GM19025 (cell line): ENCODE measurements around the gene CCDC68.
"Not testable (repeated sequence)": the region's sequence is repeated elsewhere in the genome, so short reads cannot be mapped to it uniquely, and the experiment has no call there.

Experiments
- ATAC-seq: cut with Tn5 transposase; IDR thresholded peaks from one replicate; pipeline ENCODE4 v1.9.1; 2021; ENCODE audit warnings: mild to moderate bottlenecking, low read depth, moderate library complexity; ENCODE audit not compliant: unreplicated experiment

CCDC68 gene, protein sequence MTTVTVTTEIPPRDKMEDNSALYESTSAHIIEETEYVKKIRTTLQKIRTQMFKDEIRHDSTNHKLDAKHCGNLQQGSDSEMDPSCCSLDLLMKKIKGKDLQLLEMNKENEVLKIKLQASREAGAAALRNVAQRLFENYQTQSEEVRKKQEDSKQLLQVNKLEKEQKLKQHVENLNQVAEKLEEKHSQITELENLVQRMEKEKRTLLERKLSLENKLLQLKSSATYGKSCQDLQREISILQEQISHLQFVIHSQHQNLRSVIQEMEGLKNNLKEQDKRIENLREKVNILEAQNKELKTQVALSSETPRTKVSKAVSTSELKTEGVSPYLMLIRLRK

DNA sequence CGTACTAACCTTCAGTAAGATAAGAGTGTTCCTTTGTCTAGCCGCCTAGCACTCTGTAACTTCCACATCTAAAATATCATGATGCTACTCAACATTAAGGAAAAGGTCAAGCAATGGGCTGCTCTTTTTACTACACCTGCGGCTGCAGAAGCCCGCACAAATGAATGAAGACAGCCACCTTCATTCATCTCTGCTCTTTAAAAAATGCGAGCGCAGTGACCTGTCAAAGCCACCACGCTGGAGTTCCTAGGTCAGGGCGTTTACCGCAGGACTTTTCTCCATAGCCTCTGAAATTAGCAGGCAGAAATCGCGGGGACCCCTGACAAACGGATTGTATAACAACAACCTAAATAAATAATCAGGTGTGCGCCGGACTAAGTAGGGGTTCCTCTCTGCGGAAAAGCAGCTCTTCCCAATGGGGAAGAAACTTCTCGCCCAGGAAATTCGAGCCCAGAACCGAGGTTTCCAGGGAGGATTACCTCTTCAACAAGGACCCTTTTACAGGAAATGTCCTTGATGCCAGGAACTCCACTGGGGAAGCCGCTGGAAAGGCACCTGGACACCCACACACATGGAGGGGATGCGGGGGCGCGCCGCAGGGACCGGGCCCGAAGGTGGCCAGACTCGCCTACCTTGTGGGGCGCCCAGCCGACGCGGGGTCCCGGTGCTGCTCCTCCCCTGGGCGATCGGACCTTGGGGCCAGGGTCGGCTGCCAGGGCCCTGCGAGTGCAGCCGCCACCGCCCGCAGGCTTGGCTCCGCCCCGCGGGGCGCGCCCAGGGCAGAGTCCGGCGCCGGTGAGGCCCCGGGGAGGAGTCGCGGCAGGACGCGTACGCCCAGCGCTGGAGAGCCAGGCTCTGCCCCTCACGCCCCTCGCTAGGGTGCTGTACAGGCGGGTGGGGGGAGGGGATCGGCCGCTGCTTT is at the start of gene CCDC68:
CCDC68 (minus strand) TSS at position 758 of the 922 bp plus-strand sequence. CDS start 16,670 bp downstream, outside the sequence.
- ATAC-seq, result no peak

DNA sequence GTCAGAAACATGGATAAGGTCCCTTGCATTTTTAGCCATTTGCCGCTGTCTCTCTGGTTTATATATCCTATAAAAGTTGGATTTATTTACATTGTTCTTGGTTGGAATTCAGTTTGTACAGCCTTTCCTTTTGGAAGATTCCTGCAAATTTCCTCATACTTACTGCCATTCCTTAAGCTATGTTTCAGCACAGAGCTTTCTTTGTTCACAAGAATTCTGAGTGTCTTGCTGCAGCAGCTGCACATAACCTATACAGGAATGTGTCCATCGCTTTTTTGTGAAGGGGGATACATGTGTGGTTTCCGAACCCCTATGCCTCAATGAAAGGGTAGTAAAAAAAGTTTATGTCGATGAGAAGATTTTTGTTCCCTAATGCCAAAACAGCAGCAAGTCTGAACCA is 48.3 kb upstream of the CCDC68 start:
- no peak for ATAC-seq

DNA sequence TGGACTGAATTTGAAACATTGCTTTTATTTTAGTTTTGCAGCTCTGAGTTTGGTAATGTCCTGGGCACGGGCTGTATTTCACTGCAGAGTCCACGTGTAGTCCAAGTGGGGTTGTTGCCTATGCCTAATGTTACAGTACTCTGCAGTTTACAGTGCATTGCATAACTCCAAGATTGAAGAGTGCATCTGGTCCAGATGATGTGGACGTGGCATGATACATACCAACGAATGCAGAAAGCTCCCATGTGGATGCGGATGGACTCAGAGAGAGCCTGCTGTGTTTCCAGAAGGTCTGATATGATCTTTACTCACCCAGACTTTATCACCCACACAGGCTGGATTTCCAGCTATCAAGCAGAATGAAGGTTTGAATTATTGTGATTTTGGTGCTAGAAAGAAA is 44.4 kb upstream of the CCDC68 start:
- no peak for ATAC-seq

DNA sequence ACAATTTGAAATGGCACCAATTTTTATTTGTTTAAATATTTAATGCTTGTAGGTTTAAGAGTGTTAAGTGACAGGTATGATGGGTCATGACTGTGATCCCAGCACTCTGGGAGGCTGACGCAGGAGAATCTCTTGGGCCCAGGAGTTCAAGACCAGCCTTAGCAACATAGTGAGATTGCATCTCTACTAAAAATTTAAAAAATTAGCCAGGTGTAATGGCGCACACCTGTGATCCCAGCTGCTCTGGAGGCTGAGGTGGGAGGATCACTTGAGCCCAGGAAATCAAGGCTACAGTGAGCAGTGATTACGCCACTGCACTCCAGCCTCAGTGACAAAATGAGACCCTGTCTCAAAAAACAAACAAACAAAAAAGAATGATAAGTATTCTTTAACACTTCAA is 43.0 kb upstream of the CCDC68 start:
- ATAC-seq, result no peak

DNA sequence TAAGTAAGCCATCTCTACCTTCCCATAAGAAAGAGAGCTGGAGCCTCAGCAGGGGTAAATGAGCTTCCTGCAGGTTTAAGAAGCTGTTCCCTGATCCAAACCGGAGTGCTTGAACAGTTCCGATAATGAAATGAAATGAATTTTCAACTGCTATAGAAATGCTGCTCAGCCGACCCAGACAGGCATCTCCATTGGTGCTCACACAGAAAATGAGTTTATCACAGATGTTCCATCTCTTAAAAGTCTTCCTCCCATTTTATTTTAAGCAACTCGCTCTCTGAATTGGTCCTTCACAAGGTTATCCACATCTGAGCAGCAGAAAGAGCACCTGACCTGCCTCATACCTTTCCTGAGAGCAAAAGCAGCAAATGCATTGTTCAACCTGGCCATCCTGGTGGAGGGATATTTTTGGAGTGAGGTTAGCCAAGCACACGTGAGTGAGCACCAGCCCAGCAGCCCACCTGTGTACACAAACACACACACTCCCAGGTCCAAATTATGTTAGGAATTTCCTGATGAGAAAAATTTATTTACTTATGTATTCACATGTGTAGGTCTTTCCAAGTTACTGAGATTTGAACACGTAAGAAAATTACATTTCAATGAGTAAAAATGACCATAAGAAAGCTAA is 42.2 kb upstream of the CCDC68 start:
- no peak for ATAC-seq

DNA sequence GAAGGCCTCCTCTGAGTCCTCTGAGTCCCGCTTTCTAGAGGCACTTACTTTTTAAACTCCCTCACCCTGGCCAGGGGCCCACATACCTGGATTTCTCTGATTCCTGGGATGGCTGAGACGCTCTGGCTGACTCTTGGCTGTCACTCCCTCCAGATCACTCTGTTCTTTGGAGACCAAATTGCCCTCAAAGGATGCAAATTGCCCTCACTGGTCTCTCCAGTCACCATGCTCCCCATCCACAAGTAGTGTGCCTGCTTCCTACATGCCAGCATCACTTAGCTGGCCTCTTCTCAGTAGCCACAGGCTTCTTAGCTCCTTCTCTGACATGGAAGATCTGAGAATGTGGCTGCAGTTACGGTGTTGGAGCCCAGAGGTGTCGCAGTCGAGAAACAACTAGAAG is 41.3 kb upstream of the CCDC68 start:
- ATAC-seq, result no peak

DNA sequence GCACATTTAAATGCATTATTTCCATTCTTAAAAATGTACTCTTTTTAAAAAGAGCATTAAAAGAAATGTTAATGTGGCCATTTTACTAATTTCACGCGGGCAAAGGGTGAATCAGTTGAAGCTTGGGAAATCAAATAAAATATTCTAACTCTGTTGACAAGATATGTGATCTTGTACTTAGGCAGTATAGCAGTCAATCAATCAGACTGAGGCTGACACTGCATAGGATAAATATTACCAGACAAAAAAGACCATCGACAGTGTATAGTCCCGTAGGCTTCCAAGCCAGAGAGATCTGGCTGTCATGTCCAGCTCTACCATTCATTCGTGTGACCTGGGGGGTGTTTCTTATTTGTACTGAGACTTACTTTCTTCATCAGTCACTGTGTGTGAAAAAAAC is 39.8 kb upstream of the CCDC68 start:
- no peak for ATAC-seq

DNA sequence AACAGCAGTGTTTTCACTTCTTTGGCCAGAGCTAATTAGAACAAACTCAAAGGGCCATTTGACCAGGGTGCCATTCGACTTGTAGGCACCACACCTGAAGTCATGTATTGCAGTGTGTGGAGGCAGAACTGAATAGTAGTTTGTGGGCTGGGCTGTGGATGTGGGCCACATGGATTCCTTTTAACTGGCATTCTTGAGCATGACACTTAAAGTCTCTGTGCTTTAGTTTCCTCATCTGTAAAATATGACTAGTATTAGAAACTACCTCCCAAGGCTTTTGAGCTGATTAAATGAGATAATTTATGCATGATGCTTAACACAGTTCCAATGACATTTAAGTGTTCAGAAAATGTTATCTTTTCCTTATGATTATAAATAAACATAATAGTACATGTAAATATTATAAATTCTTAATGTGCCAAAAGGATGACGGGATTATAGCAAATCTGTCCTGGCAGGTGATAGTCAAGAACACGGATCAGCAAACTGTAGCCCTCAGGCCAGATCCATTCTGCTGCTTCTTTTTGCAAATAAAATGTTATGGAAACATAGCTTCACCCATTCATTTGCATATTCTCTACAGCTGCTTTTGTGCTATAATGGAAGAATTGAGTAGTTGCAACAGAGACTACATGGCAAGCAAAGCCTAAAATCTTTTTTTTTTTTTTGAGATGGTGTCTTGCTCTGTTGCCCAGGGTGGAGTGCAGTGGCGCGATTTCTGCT is 36.3 kb upstream of the CCDC68 start:
- no peak for ATAC-seq

DNA sequence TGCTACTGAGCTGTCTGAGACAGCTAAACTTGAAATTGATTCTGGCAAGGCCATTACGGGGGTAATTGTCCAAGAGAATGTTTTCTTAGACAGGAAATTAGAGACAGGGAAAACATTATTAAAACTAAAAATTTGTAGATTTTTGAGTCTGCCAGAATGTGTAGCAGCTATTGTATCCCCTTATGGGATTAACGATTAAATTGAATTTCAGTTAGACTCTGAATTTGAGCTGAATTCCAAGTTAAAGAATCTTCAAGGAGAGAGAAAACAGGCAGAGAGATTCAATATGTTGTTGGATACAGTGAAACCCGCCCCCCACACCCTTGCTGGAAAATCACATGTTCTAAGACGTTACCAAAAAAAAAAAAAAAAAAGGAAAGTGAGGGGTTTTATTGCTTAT is 32.7 kb upstream of the CCDC68 start:
- no peak for ATAC-seq

DNA sequence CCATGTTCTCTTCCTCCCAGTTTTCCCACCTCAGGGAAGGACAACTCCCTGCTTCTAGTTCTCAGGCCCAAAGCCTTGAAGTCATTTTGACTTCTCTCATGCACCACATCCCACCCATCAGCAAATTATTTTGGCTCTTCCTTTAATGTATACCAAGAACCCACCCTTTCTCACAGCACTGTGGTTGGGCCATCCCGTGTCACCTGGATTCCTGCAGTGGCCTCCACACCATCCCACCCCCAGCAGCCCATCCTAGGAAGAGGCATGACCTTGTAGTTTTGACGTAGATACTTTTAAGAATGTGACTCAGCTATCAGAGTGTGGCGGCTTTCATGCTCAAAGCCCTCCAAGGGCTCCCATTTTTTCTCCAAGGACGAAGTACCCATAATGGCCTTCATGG is 25.6 kb upstream of the CCDC68 start:
- no peak for ATAC-seq

DNA sequence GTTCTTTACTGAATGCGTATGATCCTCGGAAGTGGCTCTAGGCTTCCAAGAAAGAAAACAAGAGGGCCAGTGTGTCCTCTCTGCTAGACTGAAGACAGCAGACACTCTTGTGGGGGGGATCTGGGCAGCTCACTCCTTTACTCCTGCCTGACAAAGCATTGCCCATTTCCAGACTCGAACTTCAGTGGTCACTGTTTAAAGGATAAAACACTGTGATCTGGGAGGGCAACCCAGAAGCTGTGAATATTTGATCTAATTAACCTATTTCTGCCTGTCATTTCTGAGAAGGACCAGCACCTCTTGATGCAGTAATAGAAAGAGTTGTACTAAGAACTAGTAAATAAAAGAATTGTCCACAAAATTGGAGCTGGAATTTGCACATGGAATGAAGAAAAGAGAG is 24.5 kb upstream of the CCDC68 start:
- no peak for ATAC-seq

DNA sequence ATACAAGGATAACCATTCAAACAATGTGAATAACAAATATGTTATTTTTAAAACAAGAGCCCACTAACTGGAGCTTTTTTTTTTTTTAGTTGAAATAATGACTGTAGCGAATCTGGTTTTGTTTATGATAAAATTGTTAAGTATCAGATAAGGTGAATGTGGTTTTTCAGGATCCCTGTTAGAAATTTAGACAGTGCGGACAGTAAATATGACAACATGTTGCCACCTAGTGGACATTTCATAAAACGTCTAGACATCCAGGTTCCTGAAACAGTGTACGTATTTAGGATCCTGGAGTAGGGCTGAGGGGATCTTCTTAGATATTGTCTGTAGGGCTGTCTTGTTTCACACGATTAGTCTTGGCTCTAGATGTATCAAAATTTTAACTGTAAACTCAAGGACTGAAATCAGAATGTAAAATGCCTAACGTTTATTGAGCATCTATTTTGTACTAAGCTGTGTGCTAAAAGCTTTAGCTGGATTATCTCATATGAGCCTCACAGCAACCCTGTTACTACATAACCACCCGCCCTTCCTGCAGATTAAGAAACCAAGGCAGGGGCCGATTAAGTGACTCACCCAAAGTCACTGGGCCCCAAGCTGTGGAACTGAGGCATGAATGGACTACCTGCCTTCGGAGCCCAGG is 23.9 kb upstream of the CCDC68 start:
- no peak for ATAC-seq

DNA sequence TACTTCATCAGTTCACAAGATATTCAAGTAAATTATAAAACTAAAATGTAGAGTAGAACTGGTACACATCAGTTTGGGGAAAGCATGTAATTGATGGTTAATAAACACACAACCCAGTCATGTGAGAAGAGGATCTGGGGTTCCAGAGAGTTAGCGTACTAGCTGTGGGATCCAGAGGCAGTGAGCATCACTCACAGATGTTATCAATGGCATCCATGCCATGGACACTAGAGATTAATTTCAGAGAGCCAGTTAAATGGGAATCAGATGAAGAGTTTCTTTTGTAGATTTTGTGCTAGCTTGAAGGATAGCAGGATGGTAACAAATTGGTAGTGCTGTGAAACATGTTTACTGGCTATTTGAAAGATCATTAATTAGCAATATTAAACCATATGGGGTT is 21.8 kb upstream of the CCDC68 start:
- no peak for ATAC-seq

DNA sequence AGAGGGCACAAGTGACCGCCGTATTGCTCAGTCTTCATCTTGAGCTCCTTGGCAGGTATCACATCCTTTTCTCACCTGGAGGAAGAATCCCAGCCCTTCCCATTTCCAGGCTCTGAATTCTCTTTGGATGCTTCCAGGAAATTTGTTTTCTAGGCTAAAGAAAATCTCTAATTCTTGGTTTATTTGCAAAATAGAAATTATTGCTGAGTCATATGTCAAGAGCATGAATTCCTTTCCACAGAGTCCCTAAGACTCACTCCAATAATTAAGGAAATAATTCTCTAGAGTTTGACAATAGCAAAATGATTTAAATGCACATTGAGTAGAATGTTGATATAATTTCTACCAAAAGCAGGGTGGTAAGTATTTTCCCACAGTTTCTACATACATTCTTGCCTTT is 16.3 kb upstream of the CCDC68 start:
- ATAC-seq, result no peak

DNA sequence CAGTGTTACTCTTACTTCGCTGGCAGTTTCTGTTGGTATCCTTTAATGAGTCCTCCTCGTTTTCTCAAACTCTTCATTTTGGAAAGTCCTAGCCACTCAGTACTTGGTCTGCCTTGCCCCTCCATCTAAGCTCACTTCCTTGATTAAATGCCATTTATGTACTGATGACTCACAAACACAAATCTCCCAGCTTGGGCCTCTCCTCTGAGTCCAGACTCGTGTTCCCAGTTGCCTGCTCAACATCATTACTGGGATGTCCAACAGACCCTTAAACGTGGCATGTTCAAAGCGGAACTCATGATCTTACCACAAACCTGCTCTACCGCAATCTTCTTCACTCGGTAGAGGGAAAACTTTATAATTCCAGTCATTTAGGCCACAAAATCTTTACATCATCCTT is 13.8 kb upstream of the CCDC68 start:
- ATAC-seq, result no peak

DNA sequence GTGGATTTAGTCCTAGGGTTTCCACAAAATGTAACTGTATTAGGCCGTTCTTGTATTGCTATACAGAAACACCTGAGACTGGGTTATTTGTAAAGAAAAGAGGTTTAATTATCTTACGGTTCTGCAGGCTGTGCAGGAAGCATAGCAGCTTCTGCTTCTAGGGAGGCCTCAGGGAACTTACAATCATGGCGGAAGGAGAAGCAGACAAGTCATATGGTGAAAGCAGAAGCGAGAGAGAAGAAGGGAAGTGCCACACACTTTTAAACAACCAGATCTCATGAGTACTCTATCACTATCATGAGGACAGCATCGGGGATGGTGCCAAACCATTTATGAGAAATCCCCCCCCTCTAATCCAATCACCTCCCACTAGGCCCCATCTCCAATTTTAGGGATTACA is 9.5 kb upstream of the CCDC68 start:
- ATAC-seq, result no peak

DNA sequence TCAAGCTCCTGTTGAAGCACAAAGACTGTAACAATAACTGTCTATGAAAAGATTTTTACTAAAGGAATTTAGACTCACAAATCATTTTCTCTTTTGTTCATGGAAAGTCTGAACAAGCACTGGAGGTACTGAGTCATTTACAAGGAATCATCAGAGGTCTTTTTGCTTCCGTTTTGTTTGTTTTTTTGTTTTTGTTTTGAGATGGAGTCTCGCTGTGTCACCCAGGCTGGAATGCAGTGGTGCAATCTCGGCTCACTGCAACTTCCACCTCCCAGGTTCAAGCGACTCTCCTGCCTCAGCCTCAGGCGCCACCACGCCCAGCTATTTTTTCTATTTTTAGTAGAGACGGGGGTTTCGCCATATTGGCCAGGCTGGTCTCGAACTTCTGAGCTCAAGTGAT is 9.0 kb upstream of the CCDC68 start:
- ATAC-seq, result not testable (repeated sequence)

DNA sequence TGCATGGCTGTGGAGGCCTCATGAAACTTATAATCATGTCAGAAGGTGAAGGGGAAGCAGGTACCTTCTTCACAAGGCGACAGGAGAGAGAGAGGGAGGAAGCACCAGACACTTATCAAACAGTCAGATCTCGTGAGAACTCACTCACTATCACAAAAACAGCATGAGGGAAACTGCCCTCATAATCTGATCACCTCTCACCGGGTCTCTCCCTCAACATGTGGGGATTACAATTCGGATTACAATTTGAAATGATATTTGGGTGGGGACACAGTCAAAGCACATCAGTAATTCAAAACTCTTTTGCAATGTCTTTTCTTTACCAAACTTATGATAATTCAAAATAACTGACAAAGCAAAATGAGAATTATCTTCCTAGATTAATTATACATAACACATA is 8.5 kb upstream of the CCDC68 start:
- ATAC-seq, result no peak

DNA sequence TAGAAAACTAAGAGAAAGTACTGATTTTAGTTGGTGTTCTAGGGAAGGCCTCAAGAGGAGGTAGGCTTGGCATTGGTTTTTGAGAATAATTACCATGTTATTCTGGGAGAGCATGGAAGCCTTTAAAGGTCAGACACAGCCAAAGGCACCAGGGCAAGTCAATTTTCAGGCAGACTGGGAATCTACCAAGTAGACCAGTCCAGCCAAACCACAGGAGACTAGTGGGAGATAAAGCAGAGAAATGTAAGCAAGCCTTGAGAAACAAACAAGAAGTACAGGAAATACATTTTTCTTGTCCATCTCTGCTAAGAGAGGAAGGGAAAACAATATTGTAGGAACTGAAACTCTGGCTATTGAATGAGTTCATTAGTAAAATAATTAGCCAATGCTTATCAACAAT is 5.5 kb upstream of the CCDC68 start:
- ATAC-seq, result no peak

DNA sequence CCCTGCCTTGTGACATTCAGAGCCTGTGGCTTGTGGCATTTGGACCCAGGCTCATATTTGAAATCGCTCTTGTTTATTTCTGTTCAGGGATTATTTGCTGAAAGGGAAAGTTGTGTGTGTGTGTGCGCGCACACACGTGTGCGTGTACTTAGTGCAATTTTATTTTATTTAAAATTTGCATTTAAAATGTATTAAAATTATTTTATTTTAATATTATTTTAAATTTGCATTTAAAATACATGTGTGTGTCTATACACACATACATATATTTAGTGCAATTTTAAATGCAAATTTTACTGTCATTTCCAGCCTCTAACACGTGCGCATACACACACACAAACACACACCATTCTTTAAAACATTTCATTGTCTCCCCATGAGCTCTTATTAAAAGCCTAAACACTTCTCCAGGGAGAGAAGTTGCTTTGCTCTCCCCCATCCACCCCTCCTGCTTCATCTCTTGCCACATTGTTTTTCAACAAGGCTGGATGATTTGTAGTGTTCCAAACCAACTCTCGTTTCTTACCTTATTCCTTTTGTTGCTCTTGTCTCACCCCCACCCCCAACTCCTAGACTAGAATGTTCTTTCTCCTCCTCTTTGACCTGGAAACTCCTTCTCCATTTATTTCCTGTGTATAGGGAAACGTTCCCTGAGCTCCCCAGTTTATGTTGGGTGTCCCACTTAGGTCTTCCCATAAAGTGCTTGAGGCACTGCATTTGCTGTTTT is 3.8 kb upstream of the CCDC68 start:
- ATAC-seq, result no peak
